Progenitor cell of endocrine pancreas (in vitro differentiated cells): Measurements from ENCODE around the gene LAPTM5. TPM values are rescaled to one million over a fixed set of nuclear protein-coding genes. Genes with fewer than 3 reads are reported as not detected.

ENCODE experiments used
- DNase-seq: peaks from one replicate; pipeline ENCODE4 v3.0.0; 2021; ENCODE audit warnings: low spot score; ENCODE audit not compliant: unreplicated experiment
- H3K27ac Mint-ChIP-seq: 2 replicates; pipeline ENCODE4 v1.8.0; 2021; ENCODE audit warnings: mild to moderate bottlenecking, moderate library complexity, mixed read lengths
- H3K27me3 Mint-ChIP-seq: 2 replicates; pipeline ENCODE4 v1.8.0; 2021; ENCODE audit warnings: mixed read lengths
- H3K36me3 Mint-ChIP-seq: 2 replicates; pipeline ENCODE4 v1.8.0; 2022; ENCODE audit warnings: mixed read lengths; ENCODE audit not compliant: insufficient read depth
- H3K4me1 Mint-ChIP-seq: 2 replicates; pipeline ENCODE4 v1.8.0; 2021; ENCODE audit warnings: low read depth, mixed read lengths
- H3K4me3 Mint-ChIP-seq: 2 replicates; pipeline ENCODE4 v1.8.0; 2021; ENCODE audit warnings: low read depth, mild to moderate bottlenecking, moderate library complexity, mixed read lengths
- H3K9me3 Mint-ChIP-seq: 2 replicates; pipeline ENCODE4 v1.8.0; 2021; ENCODE audit warnings: low read depth, mixed read lengths
- CTCF ChIP-seq: fragments of 200-600 bp; sonication (generic); IDR thresholded peaks from one replicate; pipeline ENCODE4 v1.5.0; 2021; ENCODE audit warnings: antibody characterized with exemption, mild to moderate bottlenecking; ENCODE audit not compliant: unreplicated experiment
- total RNA-seq: library from RNA; stranded (reverse); gene quantifications from 2 replicates; pipeline ENCODE4 v1.2.1, GENCODE V29; 2021

LAPTM5 gene
- total RNA-seq, 1 donor from 2014 or later: not detected

GRCh38 chr1:30760596-30761324, 3.2 kb upstream of the LAPTM5 start:
- H3K27me3 Mint-ChIP-seq: peaks cover 16% of the 10 kb centered on the region
- H3K4me3 Mint-ChIP-seq: no peak overlapping the region
- no peaks in the 10 kb centered on the region for H3K36me3 Mint-ChIP-seq
- no peaks in the 10 kb centered on the region for H3K4me1 Mint-ChIP-seq
- no peak for TF ChIP-seq CTCF
- H3K27ac Mint-ChIP-seq: no peak overlapping the region
- no peak for DNase-seq
- no peaks in the 10 kb centered on the region for H3K9me3 Mint-ChIP-seq

- no peaks in the 10 kb centered on the region for H3K36me3 Mint-ChIP-seq
- DNase-seq: no peak
- no peaks in the 10 kb centered on the region for H3K9me3 Mint-ChIP-seq
- peaks cover 16% of the 10 kb centered on the region for H3K27me3 Mint-ChIP-seq
- TF ChIP-seq CTCF: no peak
- H3K4me1 Mint-ChIP-seq: no peaks in the 10 kb centered on the region
- H3K27ac Mint-ChIP-seq: no peak overlapping the region
- H3K4me3 Mint-ChIP-seq: no peak overlapping the region
Measured at GRCh38 chr1:30759718-30760281, 2.2 kb upstream of the LAPTM5 start.

- H3K4me3 Mint-ChIP-seq: no peak overlapping the region
- peaks cover 16% of the 10 kb centered on the region for H3K27me3 Mint-ChIP-seq
- no peaks in the 10 kb centered on the region for H3K4me1 Mint-ChIP-seq
- no peak for DNase-seq
- H3K9me3 Mint-ChIP-seq: no peaks in the 10 kb centered on the region
- H3K27ac Mint-ChIP-seq: no peak overlapping the region
- H3K36me3 Mint-ChIP-seq: no peaks in the 10 kb centered on the region
- no peak for TF ChIP-seq CTCF
Measured at GRCh38 chr1:30758785-30759380, 1.3 kb upstream of the LAPTM5 start.

GRCh38 chr1:30758121-30758688, 631 bp upstream of the LAPTM5 start:
- TF ChIP-seq CTCF: no peak
- no peaks in the 10 kb centered on the region for H3K36me3 Mint-ChIP-seq
- DNase-seq: no peak
- no peaks in the 10 kb centered on the region for H3K9me3 Mint-ChIP-seq
- H3K27ac Mint-ChIP-seq: no peak overlapping the region
- no peaks in the 10 kb centered on the region for H3K4me1 Mint-ChIP-seq
- H3K27me3 Mint-ChIP-seq: peaks cover 19% of the 10 kb centered on the region
- H3K4me3 Mint-ChIP-seq: no peak overlapping the region

GRCh38 chr1:30756545-30757351, 826 bp downstream of the LAPTM5 start:
- Mint-ChIP-seq H3K4me1 (no peaks in the 10 kb centered on the region), H3K27me3 (peaks cover 12% of the 10 kb centered on the region), H3K36me3 (no peaks in the 10 kb centered on the region), H3K27ac (peak overlapping the region; percentile 57), H3K4me3 (no peak overlapping the region), H3K9me3 (no peaks in the 10 kb centered on the region)
- no peak for DNase-seq
- TF ChIP-seq CTCF: no peak
